ENCODE data around the gene PACRG.

DNA sequence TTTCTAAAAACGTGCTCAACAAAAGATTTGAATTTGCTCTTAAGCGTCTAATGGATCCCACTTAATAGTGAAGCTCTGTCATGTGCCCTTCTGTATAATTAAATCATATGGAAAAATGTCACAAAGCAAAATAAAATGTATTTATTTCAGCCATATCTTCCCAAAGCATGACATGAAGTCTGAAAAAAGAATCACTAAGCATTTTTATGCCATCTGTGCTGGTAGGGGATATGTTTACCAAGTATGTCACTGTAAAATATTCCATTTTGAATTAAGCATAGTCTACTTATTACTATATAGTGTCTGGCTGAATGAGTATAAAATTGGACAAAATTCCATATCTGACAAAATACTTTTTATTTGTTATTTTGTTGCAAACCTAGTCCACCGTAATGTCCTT is 438.7 kb downstream of the PACRG start:
- TF ChIP-seq, protein P1, sequence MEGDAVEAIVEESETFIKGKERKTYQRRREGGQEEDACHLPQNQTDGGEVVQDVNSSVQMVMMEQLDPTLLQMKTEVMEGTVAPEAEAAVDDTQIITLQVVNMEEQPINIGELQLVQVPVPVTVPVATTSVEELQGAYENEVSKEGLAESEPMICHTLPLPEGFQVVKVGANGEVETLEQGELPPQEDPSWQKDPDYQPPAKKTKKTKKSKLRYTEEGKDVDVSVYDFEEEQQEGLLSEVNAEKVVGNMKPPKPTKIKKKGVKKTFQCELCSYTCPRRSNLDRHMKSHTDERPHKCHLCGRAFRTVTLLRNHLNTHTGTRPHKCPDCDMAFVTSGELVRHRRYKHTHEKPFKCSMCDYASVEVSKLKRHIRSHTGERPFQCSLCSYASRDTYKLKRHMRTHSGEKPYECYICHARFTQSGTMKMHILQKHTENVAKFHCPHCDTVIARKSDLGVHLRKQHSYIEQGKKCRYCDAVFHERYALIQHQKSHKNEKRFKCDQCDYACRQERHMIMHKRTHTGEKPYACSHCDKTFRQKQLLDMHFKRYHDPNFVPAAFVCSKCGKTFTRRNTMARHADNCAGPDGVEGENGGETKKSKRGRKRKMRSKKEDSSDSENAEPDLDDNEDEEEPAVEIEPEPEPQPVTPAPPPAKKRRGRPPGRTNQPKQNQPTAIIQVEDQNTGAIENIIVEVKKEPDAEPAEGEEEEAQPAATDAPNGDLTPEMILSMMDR (IDR thresholded peaks at IDR 0.05), result no peak
- TF ChIP-seq, protein P2, sequence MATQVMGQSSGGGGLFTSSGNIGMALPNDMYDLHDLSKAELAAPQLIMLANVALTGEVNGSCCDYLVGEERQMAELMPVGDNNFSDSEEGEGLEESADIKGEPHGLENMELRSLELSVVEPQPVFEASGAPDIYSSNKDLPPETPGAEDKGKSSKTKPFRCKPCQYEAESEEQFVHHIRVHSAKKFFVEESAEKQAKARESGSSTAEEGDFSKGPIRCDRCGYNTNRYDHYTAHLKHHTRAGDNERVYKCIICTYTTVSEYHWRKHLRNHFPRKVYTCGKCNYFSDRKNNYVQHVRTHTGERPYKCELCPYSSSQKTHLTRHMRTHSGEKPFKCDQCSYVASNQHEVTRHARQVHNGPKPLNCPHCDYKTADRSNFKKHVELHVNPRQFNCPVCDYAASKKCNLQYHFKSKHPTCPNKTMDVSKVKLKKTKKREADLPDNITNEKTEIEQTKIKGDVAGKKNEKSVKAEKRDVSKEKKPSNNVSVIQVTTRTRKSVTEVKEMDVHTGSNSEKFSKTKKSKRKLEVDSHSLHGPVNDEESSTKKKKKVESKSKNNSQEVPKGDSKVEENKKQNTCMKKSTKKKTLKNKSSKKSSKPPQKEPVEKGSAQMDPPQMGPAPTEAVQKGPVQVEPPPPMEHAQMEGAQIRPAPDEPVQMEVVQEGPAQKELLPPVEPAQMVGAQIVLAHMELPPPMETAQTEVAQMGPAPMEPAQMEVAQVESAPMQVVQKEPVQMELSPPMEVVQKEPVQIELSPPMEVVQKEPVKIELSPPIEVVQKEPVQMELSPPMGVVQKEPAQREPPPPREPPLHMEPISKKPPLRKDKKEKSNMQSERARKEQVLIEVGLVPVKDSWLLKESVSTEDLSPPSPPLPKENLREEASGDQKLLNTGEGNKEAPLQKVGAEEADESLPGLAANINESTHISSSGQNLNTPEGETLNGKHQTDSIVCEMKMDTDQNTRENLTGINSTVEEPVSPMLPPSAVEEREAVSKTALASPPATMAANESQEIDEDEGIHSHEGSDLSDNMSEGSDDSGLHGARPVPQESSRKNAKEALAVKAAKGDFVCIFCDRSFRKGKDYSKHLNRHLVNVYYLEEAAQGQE (IDR thresholded peaks at IDR 0.05; ENCODE audit: insufficient read depth in 1 of 2, low read depth in 2 of 2, low read length in 1 of 2), result no peak
- TF ChIP-seq TCF7L2 (IDR thresholded peaks at IDR 0.05; ENCODE audit: low read depth, low read length) (no peak), SIN3A (IDR thresholded peaks at IDR 0.05; ENCODE audit: borderline replicate concordance, insufficient read depth, low read depth, low read length) (no peak), POLR2AphosphoS5 (IDR thresholded peaks at IDR 0.05; ENCODE audit: low read depth, low read length) (no peak)
